Astrocyte (in vitro differentiated cells and primary cell): ENCODE data around the gene OSER1. TPM values are rescaled to one million over a fixed set of nuclear protein-coding genes. Genes with fewer than 3 reads are reported as not detected.

Experiments used
- DNase-seq: peaks from one replicate; pipeline ENCODE4 v3.0.0-alpha.2; 2010; ENCODE audit warnings: low read depth
- FAIRE-seq: peaks from 2 replicates; lab custom pipeline; 2011; peaks lifted over from hg19 to GRCh38; lab: Jason Lieb, UNC
- H2AFZ ChIP-seq: 2 replicates; pipeline ENCODE4 v1.6.0; 2012; ENCODE audit warnings: low read depth, low read length, inconsistent platforms
- H3K27ac ChIP-seq: 2 replicates; pipeline ENCODE4 v1.5.1; 2011; ENCODE audit warnings: low read depth, low read length, inconsistent platforms
- H3K27me3 ChIP-seq: 2 replicates; pipeline ENCODE4 v1.6.0; 2011; ENCODE audit warnings: low read length, inconsistent platforms; ENCODE audit not compliant: insufficient read depth
- H3K36me3 ChIP-seq: 2 replicates; pipeline ENCODE4 v1.5.1; 2011; ENCODE audit warnings: low read length, inconsistent platforms; ENCODE audit not compliant: insufficient read depth
- H3K4me1 ChIP-seq: 2 replicates; pipeline ENCODE4 v1.5.1; 2011; ENCODE audit warnings: low read length, inconsistent platforms; ENCODE audit not compliant: insufficient read depth
- H3K4me2 ChIP-seq: 2 replicates; pipeline ENCODE4 v1.6.0; 2012; ENCODE audit warnings: low read length, inconsistent platforms
- H3K4me3 ChIP-seq: 2 replicates; pipeline ENCODE4 v1.5.1; 2011; ENCODE audit warnings: low read depth, mild to moderate bottlenecking, low read length, inconsistent platforms; ENCODE audit not compliant: insufficient read depth
- H3K79me2 ChIP-seq: 2 replicates; pipeline ENCODE4 v1.6.0; 2012; ENCODE audit warnings: mild to moderate bottlenecking, low read length, inconsistent platforms; ENCODE audit not compliant: insufficient read depth
- H3K9ac ChIP-seq: 2 replicates; pipeline ENCODE4 v1.6.0; 2012; ENCODE audit warnings: mild to moderate bottlenecking, low read length, inconsistent platforms
- H3K9me3 ChIP-seq: 2 replicates; pipeline ENCODE4 v1.5.1; 2012; ENCODE audit warnings: low read depth, mild to moderate bottlenecking, low read length, inconsistent platforms; ENCODE audit not compliant: insufficient read depth
- H4K20me1 ChIP-seq: 2 replicates; pipeline ENCODE4 v1.6.0; 2012; ENCODE audit warnings: low read length, inconsistent platforms; ENCODE audit not compliant: insufficient read depth
- H3K27ac Mint-ChIP-seq: one replicate; pipeline ENCODE4 v1.8.0; 2021; ENCODE audit warnings: mild to moderate bottlenecking, mixed read lengths; ENCODE audit not compliant: unreplicated experiment
- H3K27me3 Mint-ChIP-seq: one replicate; pipeline ENCODE4 v1.8.0; 2021; ENCODE audit warnings: low read depth, mixed read lengths; ENCODE audit not compliant: unreplicated experiment
- H3K36me3 Mint-ChIP-seq: one replicate; pipeline ENCODE4 v1.8.0; 2021; ENCODE audit warnings: low read depth, mixed read lengths; ENCODE audit not compliant: unreplicated experiment
- H3K4me1 Mint-ChIP-seq: one replicate; pipeline ENCODE4 v1.8.0; 2021; ENCODE audit warnings: low read depth, mixed read lengths; ENCODE audit not compliant: unreplicated experiment
- H3K4me3 Mint-ChIP-seq: one replicate; pipeline ENCODE4 v1.8.0; 2021; ENCODE audit warnings: mild to moderate bottlenecking, moderate library complexity, mixed read lengths; ENCODE audit not compliant: unreplicated experiment
- H3K9me3 Mint-ChIP-seq: one replicate; pipeline ENCODE4 v1.8.0; 2021; ENCODE audit warnings: mild to moderate bottlenecking, mixed read lengths; ENCODE audit not compliant: unreplicated experiment
- EZH2 ChIP-seq: IDR thresholded peaks from 2 replicates; pipeline ENCODE4 v1.6.1; 2012; ENCODE audit warnings: mild to moderate bottlenecking, low read length, inconsistent platforms; ENCODE audit not compliant: insufficient read depth
- total RNA-seq: library from RNA; stranded (reverse); gene quantifications from 2 replicates; pipeline ENCODE4 v1.2.1, GENCODE V29; 2021
- TF ChIP-seq, protein P1 (sequence below): IDR thresholded peaks from 2 replicates; pipeline ENCODE4 v1.5.1; 2011; ENCODE audit warnings: low read depth, mild to moderate bottlenecking, inconsistent platforms, low read length, moderate library complexity; ENCODE audit not compliant: insufficient read depth

The OSER1 gene
- total RNA-seq, 1 donor from 2014 or later, result 30.9 TPM

DNA sequence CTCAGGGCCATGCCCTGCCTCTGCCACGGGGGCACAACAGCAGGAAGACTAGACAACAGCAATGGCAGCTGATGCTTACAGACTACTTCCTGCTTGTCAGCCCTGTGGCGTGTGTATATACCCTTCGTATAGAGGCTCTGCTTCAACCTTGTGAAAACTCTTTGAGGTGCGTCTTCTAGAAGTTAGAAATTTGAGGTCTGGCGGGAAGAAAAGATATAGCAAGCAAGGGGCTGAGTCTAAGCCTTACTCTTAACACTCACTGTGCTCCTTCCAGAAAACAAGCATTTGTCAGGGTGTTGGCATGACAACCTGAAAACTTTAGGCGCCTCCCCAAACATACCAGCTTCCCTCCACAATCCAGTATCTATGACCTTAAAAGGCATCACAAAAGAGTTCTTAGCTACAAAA lies 56.9 kb downstream of the OSER1 start:
- no peaks in the 10 kb centered on the region for H3K79me2 ChIP-seq
- no peak for FAIRE-seq
- peak overlapping the region; percentile 16 for H3K27ac Mint-ChIP-seq

DNA sequence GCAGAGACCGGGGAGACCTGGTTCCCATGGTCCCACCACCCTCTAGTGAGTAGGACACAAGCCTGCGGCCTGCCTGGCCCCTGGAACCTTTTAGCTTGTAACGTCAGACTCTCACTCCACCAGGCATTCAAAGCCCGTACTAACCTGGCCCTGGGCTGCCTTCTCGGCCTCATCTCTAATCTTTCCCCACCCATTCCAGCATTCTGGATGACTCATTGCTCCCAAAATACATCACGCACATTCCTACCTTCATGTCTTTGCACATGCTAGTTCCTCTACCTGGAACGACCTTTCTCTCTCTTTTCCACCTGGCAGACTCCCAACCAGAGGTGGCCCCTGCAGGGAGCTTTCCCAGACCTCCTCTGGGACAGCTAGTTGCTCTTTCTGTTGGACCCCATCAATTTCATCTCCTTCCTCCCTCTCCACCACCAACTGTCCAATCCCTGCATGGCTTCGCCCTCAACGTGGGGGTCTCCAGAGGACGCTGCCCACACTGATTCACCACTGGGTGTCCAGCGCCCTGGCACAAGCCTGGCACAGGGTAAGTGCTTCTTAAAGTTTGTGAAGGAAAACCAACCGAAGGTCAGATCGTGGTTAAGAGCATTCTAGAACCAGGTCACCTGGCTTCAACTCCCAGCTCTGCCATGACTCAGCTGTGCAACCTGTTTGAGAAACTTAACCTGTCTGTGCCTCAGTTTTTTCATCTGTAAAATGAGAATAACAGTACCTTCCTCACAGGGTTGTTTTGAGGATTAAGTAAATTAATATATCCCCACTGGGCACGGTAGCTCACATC lies 58.8 kb downstream of the OSER1 start:
- Mint-ChIP-seq H3K36me3 (peaks cover 30% of the 10 kb centered on the region), H3K4me1 (peaks cover 20% of the 10 kb centered on the region), H3K4me3 (no peak overlapping the region), H3K9me3 (no peaks in the 10 kb centered on the region), H3K27ac (peak overlapping the region; percentile 41), H3K27me3 (no peaks in the 10 kb centered on the region)
- H3K9ac ChIP-seq, result no peak overlapping the region
- DNase-seq (peak; percentile 64), FAIRE-seq (no peak)
- H3K27ac ChIP-seq, result no peak overlapping the region
- no peaks in the 10 kb centered on the region for H3K79me2 ChIP-seq
- H2AFZ ChIP-seq, result no peak overlapping the region
- peaks cover 8% of the 10 kb centered on the region for H3K4me1 ChIP-seq
- no peak overlapping the region for H3K4me3 ChIP-seq
- no peaks in the 10 kb centered on the region for H4K20me1 ChIP-seq
- no peak overlapping the region for H3K4me2 ChIP-seq
- H3K27me3 ChIP-seq, result peaks cover 2% of the 10 kb centered on the region
- H3K36me3 ChIP-seq, result no peaks in the 10 kb centered on the region
- no peaks in the 10 kb centered on the region for H3K9me3 ChIP-seq
- TF ChIP-seq EZH2, result no peak
- TF ChIP-seq, protein P1, sequence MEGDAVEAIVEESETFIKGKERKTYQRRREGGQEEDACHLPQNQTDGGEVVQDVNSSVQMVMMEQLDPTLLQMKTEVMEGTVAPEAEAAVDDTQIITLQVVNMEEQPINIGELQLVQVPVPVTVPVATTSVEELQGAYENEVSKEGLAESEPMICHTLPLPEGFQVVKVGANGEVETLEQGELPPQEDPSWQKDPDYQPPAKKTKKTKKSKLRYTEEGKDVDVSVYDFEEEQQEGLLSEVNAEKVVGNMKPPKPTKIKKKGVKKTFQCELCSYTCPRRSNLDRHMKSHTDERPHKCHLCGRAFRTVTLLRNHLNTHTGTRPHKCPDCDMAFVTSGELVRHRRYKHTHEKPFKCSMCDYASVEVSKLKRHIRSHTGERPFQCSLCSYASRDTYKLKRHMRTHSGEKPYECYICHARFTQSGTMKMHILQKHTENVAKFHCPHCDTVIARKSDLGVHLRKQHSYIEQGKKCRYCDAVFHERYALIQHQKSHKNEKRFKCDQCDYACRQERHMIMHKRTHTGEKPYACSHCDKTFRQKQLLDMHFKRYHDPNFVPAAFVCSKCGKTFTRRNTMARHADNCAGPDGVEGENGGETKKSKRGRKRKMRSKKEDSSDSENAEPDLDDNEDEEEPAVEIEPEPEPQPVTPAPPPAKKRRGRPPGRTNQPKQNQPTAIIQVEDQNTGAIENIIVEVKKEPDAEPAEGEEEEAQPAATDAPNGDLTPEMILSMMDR, result no peak

More for the DNA sequence above, 56.9 kb downstream of the OSER1 start:
- no peaks in the 10 kb centered on the region for H3K9me3 Mint-ChIP-seq
- H3K4me1 Mint-ChIP-seq, result peaks cover 20% of the 10 kb centered on the region
- peaks cover 29% of the 10 kb centered on the region for H3K36me3 Mint-ChIP-seq
- Histone ChIP-seq H3K9me3 (no peaks in the 10 kb centered on the region), H3K27me3 (peaks cover 2% of the 10 kb centered on the region), H2AFZ (no peak overlapping the region), H3K27ac (no peak overlapping the region), H3K36me3 (no peaks in the 10 kb centered on the region), H3K4me2 (no peak overlapping the region), H3K4me1 (peaks cover 8% of the 10 kb centered on the region), H3K4me3 (no peak overlapping the region), H3K9ac (no peak overlapping the region), H4K20me1 (no peaks in the 10 kb centered on the region)
- no peak overlapping the region for H3K4me3 Mint-ChIP-seq
- TF ChIP-seq EZH2, result no peak
- TF ChIP-seq, protein P1, result no peak
- DNase-seq, result peak; percentile 73
- no peaks in the 10 kb centered on the region for H3K27me3 Mint-ChIP-seq

DNA sequence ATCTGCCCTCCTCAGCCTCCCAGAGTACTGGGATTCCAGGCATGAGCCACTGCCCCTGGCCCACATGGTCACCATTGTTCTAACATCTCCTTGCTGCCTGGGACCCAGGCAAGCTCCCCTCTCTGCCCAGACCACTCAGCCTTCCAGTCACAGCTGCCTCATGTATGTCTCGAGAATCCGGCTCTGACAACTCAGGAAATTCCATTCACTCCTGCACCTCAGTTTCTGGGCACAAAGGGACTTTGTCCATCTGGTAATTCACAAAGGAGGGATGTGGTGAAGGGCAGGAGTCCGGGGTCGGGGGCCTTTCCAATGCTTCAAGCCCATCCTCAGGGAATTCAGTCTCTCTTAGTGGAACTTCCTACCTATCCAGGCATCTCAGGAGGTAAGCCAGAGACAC lies 64.3 kb downstream of the OSER1 start:
- TF ChIP-seq EZH2, result no peak
- TF ChIP-seq, protein P1, result no peak
- no peaks in the 10 kb centered on the region for H3K9me3 ChIP-seq
- no peaks in the 10 kb centered on the region for H3K9me3 Mint-ChIP-seq
- peaks cover 31% of the 10 kb centered on the region for H3K36me3 Mint-ChIP-seq
- peaks cover 5% of the 10 kb centered on the region for H3K27me3 ChIP-seq
- H2AFZ ChIP-seq, result no peak overlapping the region
- peaks cover 9% of the 10 kb centered on the region for H3K27me3 Mint-ChIP-seq
- no peak overlapping the region for H3K9ac ChIP-seq
- peaks cover 9% of the 10 kb centered on the region for H3K4me1 Mint-ChIP-seq
- no peak overlapping the region for H3K27ac ChIP-seq
- H3K36me3 ChIP-seq, result no peaks in the 10 kb centered on the region
- DNase-seq, result no peak
- H3K4me3 Mint-ChIP-seq, result no peak overlapping the region
- H4K20me1 ChIP-seq, result no peaks in the 10 kb centered on the region
- H3K4me1 ChIP-seq, result peaks cover 10% of the 10 kb centered on the region
- no peak for FAIRE-seq
- H3K4me3 ChIP-seq, result no peak overlapping the region
- H3K27ac Mint-ChIP-seq, result no peak overlapping the region
- no peaks in the 10 kb centered on the region for H3K79me2 ChIP-seq
- H3K4me2 ChIP-seq, result no peak overlapping the region
